SK-N-SH (cell line): ENCODE measurements around the gene MTA2.
"Not testable (repeated sequence)": the region's sequence is repeated elsewhere in the genome, so short reads cannot be mapped to it uniquely, and the experiment has no call there.

Experiments used
- CTCF ChIP-seq: fragments of 200-600 bp; sonication (generic); IDR thresholded peaks from 2 replicates; pipeline ENCODE4 v1.6.1; 2017; ENCODE audit warnings: antibody characterized with exemption, mild to moderate bottlenecking, moderate library complexity
- NRF1 ChIP-seq: IDR thresholded peaks from 2 replicates; pipeline ENCODE4 v1.6.1; 2012; ENCODE audit warnings: low read depth, mild to moderate bottlenecking, low read length
- TEAD4 ChIP-seq: IDR thresholded peaks from 2 replicates; pipeline ENCODE4 v1.4.0; 2012; ENCODE audit warnings: mild to moderate bottlenecking, borderline replicate concordance; ENCODE audit not compliant: insufficient read depth
- YY1 ChIP-seq: IDR thresholded peaks from 2 replicates; pipeline ENCODE4 v1.4.0; 2012; ENCODE audit warnings: low read depth, mild to moderate bottlenecking

DNA sequence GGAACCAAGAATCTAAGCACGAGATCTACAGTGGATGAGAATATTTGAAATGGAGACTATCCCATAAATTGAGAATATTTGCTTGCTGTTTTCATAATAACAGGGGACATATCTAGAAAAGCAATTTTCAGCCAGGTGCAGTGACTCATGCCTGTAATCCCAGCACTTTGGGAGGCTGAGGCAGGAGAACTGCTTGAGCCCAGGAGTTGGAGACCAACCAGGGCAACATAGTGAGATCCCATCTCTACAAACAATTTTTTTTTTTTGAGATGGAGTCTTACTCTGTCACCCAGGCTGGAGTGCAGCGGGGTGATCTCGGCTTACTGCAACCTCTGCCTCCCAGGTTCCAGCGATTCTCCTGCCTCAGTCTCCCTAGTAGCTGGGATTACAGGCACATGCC lies 19.9 kb downstream of the MTA2 start:
- not testable (repeated sequence) for TF ChIP-seq NRF1, TEAD4, CTCF, YY1
